Renal cortical epithelial cell (primary cell): ENCODE data around the gene INS. TPM values are rescaled to one million over a fixed set of nuclear protein-coding genes. Genes with fewer than 3 reads are reported as not detected.
A peak's percentile ranks its signal among the peaks of the same experiment; 100 is the strongest.

ENCODE experiments used
- DNase-seq: peaks from one replicate; pipeline ENCODE4 v3.0.0-alpha.2; 2011; ENCODE audit warnings: low read depth
- total RNA-seq: library from RNA; depleted of rRNA; stranded (reverse); fragments of >200 nt; gene quantifications from 2 replicates; pipeline ENCODE4 v1.2.3, GENCODE V29; 2014

INS gene
- total RNA-seq, 1 donor from 2014 or later, result not detected

DNA sequence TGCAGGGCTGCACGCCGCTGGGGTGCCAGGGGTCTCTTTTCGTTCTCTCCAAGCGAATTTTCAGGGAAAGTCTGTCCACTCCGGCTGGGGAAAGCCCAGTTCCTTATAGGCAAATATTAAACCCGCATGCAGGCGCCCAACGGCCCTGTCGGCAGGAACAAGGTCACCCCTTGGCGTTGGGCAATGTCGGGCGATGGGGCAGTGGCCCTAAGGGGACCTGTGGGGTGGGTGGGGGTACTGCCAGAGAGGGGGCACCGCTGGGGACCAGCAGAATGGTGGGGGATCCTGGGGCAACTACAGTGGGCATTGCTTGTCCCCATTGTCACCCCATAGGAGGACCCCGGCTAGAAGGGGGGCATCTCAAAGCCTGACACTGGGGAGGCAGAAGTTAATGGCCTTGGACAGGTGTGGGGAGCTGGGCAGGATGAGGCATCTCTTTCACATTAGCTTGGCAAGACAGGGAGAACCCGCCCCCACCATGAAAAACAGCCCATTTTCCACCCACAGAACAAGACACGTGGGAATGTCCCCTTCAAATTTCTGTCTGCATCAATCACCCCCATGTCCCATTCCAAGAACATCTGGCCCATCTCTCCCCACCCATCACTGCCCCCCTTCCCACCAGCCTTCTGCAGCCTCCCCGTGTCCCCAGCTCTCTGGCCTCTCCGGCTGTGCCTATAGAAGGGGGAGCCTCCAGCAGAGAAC, 16.3 kb downstream of the INS start:
- DNase-seq, result no peak

DNA sequence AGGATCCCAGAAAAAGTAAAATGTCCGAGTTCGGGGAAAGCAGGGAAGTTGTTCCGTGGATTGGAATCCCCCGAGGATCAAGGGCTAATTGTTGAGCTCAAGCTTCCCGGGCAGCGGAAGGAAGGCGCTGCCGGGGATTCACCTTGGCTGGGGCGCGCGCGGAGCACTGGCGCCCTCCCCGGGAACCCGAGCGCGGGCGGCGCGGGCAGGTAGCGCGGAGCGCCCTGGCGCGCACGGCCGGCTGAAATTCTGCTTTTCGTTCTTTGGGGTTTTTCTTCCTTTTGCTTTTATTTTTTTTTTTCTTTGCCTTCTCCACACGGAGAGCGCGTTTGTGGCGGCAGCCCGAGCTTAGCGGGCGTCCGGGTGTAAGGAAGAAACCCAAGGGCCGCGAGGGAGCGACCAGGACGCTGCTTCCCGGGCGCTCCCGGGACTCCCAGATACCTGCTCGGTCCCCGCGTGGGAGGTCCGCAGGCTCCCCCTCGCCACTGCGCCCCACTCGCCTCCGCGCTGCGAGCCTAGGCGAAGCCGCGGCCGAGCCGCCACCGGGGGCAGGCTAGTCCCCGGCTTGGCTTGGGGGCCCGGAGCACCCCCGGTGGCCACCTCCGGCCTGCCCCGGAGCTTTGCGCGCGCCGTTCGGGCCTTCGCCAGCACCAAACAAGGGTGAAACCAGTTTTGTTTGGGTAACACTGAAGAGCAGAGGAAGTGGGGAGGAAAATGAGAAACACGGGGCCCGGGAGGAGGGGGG, 17.0 kb downstream of the INS start:
- DNase-seq, result no peak

DNA sequence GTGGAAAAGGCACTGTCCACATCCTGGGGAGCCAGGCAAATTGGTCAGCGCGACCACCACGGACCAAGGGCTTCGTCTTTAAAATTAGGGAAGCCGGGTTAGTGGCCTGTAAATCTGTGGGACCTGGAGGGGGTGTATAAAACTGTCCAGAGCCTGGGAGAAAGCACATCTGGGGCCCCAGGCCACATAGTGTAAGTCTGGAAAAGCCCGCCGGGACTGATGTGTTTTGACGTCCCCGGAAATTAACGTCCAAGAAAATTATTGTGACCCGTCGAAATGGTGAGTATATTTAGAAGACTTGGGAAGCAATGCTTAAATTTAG, 17.6 kb downstream of the INS start:
- no peak for DNase-seq

DNA sequence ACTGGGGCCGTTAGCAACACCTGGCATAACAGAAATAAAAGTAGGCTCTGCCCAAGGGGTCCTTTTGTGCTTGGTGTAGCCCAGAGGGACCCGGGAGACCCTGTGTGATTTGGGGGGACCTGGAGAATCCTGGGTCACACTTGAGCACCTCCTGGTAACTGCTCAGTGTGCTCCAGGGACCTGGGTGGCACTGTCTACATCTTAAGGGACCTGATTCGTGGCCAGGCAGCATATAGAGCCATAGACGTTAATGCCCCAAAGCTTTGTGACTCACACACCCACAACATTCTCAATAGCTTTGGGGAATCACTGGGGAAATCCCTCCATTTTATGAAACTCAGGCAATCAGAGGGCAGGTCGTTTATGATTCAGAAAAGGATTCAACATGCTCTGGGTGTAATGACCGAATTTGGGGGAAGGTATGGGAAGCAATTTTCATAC, 18.2 kb downstream of the INS start:
- DNase-seq, result peak; percentile 48

DNA sequence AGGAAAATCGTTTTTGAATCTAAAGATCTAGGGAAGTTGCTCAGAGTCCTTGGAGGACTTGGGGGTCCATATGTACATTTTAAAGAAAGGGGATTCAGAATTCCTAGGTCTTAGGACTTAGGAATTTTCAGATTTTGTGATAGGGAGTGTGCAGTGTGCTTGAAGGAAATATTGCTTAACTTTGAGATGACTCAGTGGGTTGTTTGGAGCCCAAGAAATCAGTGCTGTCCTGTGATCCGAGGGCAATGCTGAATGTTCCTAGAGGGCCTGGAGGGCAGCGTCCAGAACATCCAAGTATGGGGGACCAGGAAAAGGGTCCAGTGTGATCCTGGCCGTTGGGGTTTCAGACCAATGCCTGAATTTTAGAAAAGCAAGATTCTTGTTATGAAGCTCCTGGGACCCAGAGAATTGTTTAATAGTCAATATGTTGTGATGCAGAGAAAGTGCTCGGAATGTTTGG, 18.7 kb downstream of the INS start:
- DNase-seq, result peak; percentile 47

DNA sequence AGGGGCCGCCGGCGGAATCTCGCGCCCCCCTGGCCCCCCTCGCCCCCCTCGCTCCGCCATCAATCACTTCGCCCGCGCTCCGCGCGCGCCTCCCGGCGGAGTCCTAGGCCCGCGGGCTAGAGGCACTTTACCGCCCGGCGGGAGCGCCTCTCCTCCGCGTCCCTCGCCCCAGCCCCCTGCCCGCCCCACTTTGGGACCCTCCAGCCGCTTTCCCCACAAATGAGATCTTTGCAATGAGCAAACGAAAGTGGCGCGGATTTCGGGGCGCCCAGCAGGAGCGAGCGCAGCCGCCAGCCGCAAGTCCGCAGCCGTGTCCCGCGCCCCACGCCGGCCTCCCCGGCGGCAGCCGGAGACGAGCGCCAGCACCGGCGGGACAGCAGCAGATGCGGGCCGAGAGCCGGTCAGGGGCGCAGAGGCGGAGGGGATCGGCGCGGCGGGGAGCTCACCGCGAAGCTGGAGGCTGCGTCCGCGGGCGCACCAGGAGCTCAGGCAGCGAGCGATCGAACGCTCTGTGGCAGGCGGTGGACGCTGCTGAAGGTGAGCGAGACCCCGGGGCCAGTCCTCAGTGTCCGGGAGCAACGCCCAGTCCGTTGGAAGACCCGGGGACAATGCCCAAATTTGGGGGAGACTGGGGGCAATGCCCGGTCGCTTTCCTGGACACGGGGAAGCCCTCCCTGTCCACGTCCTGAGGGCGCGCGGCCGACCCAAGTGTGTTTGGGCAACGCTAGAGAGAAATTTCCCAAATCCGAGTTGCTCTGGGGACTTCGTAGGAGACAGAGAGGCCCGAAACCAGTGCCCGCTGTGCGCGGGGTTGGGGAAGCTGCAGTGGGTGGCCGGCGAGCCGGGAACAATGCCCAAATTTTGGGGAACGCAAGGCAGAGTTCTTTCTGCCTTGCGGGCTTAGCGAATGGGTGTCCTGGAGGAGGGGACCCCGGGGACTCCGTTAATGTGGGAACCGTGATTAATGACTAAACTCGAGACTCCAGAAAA, 20.3 kb downstream of the INS start:
- no peak for DNase-seq

DNA sequence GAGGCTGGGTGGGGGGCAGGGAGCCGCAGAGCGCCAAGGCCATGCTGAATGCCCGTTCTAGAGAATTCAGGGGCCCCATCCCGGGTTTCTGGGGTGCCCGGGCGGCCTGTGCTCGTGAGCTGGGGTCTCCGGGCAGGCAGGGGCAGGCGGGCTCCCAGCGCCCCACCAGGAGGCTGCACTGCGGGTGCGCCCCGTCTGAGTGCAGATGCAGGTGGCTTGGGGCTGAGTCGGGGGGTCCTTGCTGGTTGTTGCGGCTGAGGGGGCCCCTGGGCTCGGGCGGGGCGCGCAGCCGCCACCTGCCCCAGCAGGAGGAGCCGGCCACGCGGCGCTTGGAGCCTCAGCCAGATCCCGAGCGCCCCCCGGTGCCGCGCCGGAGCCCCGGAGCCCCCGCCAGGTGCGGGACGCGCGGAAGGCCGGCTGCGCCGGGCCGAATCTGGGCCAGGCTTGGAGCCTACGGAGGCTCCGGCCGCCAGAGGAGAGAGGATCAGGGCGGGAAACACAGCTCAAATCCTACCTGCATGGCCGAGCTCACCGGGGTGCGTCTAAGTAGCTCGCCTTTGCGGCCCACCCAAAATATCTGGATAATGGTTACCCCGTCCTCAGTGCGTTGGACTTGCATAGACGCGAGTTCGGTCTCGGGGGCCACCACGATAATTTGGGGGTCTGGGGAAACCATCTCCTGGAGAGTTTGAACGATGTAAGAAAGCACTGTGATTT, 21.2 kb downstream of the INS start:
- DNase-seq, result no peak

DNA sequence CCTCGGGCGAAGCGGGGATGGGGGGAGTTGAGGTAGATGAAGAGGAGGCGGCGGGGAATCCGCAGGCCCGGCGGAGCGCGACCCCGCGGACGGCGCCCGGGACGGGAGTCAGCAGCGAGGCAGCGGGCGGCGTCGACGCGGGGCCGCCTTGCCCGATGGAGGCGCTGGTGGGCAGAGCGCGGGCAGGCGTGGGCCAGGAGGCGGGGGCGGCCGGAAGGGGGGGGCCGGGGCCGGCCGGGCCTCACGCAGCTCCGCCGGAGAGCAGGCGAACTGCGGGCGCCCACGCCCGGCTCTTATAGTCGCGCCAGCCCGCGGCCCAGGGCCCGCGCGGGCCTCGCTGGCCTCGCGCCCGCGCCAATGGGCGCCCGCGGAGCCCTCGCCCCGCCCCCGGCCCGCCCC, 21.9 kb downstream of the INS start, which contains the start of gene IGF2:
Gene IGF2 (minus strand): TSS at position 267 of the 399 bp plus-strand sequence. CDS start 3,866 bp downstream, outside the sequence.
- no peak for DNase-seq

DNA sequence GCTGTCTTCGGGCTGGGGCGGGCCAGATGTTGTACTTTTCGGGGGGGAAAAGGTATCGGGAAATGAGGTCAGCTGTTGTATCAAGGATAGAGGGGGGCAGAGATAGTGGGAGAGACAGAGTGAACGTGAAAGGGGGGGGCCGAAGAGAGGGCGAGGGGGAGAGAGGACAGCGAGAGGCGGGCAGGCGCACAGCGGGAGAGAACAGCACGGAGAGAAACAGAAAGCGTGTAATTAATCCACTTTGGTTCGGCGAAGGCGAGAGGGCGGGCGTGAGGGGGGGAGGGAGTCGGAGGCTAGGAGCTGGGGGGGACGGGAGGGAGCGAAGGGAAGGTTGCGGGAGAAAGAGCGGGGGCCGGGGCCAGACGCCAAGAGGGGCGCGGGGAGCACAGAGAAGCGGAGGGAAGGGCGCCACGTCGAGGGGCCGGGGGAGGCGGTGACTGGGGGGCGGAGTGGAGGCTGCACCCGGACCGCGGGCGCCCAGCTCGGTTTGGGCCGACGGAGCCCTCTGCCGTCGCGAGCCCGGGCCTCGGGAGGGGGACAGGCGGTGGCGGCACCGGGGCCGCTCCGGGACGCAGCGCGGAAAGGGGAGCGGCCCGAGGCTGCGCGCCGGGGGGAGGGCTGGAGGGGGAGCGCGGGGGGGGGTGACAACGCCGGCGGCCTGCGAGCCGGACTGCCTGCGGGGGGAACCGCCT, 22.4 kb downstream of the INS start:
- DNase-seq, result no peak

DNA sequence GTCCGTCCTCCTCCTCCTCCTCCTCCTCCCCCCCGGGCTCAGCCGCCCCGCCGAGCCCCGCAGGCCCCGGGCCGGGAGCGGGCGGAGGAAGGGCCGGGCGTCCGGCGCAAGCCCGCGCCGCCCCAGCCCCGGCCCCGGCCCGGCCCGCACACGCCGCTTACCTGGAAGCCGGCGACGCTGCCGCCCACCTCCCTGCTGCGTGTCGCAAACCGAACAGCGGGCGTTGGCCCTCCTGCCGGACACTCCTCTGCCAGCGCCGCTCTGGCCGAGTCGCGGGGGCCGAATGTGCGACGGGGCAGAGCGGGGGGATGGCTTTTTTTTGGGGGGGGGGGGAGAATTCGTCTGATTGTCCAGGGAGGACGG, 23.0 kb downstream of the INS start:
- DNase-seq, result no peak

DNA sequence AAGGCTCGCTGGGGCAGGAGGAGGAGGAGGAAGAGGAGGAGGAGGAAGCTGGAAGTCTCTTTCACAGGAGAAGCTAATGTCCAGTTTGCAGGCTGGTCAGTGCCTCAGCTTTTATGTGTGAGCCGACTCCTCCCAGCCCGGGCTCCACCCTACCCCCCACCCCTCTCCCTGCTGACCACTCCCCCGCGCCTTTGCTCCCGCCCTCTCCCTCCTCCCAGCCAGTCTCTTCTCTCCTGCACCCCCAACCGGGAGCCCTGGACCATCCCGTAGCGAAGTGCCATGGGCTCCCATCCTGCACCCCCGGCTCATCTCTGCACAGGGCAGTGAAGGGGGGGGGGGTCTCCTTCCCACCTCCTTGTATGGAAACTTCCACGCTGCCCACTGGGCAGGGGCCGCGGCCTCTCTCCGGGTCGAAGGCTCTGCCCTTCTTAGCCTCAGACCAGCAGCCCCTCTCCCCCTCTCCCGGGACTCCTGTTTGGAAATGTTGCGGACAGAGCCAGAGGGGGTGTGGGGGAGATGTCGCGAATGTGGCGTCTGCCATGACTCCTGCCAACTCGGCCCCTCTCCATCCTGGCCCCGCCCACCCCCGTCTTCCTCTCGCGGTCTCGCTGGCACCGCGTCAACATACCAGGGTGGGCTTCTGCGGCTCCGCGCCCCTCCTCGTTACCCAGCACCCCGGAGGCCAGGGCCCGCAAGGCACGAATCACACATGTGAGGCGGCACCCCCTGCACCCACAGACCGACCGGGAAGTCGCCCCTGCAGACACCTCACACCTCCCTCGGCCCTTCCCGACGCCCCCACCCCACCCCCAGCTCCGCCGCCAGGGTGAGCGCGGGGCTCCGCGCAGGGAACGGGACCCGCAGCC, 23.6 kb downstream of the INS start:
- DNase-seq, result peak; percentile 22

DNA sequence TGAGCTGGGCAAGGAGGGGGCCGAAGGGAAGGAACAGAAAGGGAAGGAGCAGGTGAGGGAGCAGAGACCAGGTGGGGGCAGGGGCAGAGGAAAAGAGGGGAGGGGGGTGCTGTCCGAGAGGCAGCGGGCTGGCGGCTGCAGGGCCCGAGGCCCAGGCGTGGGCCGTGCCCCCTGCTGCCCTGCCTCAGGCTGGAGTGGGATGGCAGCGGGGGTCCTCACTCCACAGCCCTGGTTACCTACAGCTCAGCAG, 24.1 kb downstream of the INS start:
- no peak for DNase-seq

DNA sequence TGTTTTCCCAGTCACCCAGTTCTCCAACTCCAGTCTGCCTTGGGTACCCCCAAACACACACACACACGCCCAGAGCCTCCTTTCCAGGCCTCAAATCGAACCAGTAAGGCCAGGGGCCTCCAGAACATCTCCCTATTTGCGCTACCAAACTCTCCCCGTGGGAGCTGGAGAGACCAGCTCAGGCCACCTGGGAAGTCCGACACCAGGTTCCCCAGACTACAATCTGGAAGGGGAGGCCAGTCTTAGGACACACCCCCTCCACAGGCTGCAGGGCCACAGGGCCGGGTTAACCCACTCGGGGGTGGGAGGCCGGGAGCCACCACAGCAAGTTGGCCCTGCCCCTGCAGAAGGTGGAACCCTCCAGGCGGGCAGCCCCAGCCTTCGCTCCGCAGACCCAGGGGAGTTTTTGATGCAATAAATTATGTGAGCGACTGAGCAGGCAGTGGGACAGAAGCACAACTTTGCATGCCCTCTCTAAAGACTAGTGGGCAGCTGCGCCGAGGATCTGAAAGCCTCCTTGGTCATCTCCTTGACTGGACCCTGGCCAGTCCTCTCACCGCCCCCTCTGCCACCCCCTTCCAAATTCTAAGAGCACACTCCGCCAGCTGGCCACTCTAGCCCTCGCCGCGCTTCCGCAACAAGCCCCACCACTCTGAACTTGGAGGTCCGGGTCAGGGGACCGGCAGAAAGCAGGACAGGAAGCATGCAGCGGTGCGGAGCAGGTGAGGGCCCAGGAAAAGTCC, 24.6 kb downstream of the INS start:
- no peak for DNase-seq

DNA sequence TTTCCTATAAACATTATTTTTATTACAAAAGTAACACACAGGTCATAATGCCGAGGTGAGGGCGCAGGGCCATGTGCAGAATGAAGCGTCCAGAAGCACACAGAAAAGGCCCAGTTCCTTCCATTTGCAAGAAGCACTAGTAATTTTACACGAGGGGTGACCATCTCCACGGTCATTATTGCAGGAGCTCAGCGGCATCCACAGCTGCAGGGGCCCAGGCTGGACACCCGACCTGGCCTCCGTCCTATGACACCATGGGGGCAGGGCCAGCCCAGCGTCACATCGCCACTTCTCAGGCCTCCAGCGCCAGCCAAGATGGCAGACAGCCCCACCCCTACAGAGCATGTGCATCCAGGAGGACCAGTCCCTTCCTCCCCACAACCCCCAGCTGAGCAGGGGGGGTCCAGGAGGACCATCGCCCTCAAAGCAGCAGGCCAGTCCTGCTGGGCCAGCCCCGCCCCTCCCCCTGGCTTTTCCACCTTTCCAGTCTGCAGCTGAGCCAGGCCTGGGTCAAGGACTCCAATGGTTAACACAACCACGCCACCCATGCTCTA, 25.3 kb downstream of the INS start:
- DNase-seq, result no peak

DNA sequence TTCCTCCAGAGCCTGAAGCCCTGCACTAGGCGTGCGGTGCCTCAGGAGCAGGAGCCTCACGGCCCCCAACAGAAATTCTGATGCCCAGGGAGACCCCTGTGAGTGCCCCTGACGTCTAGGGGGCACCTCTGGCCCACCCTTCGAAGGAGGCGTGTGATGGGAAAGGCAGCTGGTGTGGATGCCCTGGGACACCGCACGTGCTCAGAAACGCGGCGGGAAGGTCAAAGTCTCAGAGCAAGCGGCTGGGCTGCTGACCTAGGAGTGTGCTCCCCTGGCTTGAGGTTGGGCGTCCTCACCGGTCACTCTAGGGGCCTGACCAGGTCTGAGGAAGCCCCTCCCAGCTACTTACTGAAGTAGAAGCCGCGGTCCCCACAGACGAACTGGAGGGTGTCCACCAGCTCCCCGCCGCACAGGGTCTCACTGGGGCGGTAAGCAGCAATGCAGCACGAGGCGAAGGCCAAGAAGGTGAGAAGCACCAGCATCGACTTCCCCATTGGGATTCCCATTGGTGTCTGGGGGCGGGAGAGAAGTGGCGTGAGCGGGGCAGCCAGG, 25.9 kb downstream of the INS start:
- DNase-seq, result no peak

DNA sequence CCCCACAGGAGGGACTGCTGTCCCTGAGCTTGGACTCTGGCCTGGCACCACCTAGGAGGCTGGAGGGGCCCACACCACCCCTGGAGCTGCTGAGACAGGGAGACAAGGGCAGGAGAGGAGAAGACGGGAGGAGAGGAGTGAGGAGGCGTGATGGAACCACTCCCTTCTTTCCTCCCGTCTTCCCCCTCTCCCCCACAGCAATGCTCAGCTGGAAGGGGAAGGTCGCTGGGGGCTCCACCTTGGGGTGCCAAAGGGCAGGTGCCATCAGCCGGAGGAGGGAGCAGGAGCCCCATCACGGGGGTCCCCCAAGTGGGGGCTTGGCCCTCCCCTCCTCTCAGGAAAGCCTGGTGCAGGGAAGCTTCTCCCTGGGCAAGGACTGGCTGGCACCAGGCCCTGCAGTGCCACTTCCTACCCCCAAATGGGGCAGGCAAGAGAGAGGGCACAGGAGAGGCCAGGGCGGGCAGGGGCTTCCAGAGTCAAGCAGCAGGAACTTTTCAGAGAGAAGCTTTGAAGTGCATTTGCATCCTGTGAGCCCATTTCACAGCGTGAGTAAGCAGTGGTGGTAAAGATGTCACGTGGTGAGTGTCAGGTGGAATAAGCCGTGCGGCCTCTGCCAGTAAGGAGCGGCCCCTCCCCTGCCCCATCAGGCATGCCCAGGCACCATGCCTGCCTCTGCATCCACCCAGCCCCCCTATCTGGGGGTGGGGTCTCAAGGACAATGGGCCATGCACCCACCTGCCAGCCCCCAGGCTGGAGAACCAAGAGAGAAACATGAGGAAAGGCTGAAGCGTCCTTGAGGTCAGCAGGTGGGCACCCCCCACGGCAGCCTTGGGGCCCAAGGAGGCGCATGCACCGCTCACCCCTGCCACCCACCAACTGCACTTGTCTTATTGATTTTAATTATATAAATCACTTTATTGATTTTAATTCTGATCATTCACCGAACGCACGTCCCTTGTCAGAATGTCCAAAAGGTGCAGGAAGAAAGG, 26.7 kb downstream of the INS start:
- no peak for DNase-seq

DNA sequence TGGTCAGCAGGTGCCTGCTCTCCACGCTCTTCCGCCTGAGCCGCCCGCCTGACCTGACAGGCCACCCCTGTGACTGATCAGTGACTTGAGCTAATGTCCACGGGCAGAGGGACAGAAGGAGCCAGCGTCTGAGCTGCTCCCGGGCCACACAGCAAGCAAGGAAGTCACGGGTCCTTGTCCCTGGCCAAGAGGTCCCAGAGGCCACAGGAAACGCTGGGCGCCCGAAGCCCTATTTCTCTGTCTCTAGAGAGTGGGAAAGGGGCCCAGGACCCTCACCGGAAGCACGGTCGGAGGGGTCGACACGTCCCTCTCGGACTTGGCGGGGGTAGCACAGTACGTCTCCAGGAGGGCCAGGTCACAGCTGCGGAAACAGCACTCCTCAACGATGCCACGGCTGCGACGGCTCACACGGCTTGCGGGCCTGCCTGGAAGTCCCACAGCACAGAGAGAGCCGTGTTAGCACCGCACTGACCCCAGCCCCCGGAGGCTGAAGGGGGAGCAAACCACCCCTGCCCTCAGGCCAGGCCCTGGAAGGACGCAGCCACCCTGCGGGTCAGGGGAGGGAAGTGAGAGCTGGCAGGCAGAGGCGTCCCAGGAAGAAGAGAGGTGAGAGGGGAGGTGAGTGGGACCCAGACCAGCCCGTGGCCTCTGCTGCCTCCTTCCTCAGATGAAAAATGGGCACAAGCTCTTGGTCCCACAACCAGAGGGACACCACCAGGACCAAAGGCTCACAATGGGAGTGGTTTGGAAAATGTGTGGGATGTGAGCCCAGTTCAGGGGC, 27.6 kb downstream of the INS start:
- no peak for DNase-seq
